Measurements from ENCODE around the gene PRIM2.
"Not testable (repeated sequence)": the region's sequence is repeated elsewhere in the genome, so short reads cannot be mapped to it uniquely, and the experiment has no call there.

PRIM2 gene

GRCh38 chr6:57283106-57283505, 34.3 kb upstream of the PRIM2 start:
- H3K9me2 ChIP-seq (replicated peaks; ENCODE audit: insufficient read depth, low read length), result no peaks in the 10 kb centered on the region
- no peaks in the 10 kb centered on the region for H3K79me2 ChIP-seq (ENCODE audit: insufficient read depth, low read length)
- no peak overlapping the region for H3K27ac ChIP-seq (ENCODE audit: low read depth, low read length)
- 0 out of 2 replicates have a peak, but pooled peaks cover 2% of the 10 kb centered on the region for H3K27me3 ChIP-seq (ENCODE audit: low read length)
- H3K36me3 ChIP-seq (ENCODE audit: low read length), result no peaks in the 10 kb centered on the region
- H2AFZ ChIP-seq (ENCODE audit: low read depth, low read length, severe bottlenecking), result no peak overlapping the region
- no peak overlapping the region for H3K4me2 ChIP-seq (ENCODE audit: low read depth, low read length, poor library complexity, severe bottlenecking)
- H3K9me3 ChIP-seq (ENCODE audit: insufficient read depth, low read length), result no peaks in the 10 kb centered on the region
- no peaks in the 10 kb centered on the region for H3F3A ChIP-seq (ENCODE audit: insufficient read depth)
- no peak overlapping the region for H3K9ac ChIP-seq (ENCODE audit: low read length)
- no peak for TF ChIP-seq CTCF (IDR thresholded peaks at IDR 0.05; ENCODE audit: insufficient read depth, low read length, poor library complexity, severe bottlenecking)
- TF ChIP-seq EZH2phosphoT487 (conservative IDR thresholded peaks at IDR 0.05; ENCODE audit: low read length), result no peak
- no peak overlapping the region for H3K4me3 ChIP-seq (ENCODE audit: insufficient read depth, low read length, poor library complexity, severe bottlenecking)
- no peaks in the 10 kb centered on the region for H4K20me1 ChIP-seq (ENCODE audit: low read depth, low read length)

GRCh38 chr6:57283911-57284455, 33.4 kb upstream of the PRIM2 start:
- Histone ChIP-seq H3K9me2 (replicated peaks; ENCODE audit: insufficient read depth, low read length) (no peaks in the 10 kb centered on the region), H3F3A (ENCODE audit: insufficient read depth) (no peaks in the 10 kb centered on the region), H3K4me2 (ENCODE audit: low read depth, low read length, poor library complexity, severe bottlenecking) (no peak overlapping the region), H3K27ac (ENCODE audit: low read depth, low read length) (no peak overlapping the region), H3K9ac (ENCODE audit: low read length) (no peak overlapping the region), H2AFZ (ENCODE audit: low read depth, low read length, severe bottlenecking) (no peak overlapping the region), H3K79me2 (ENCODE audit: insufficient read depth, low read length) (no peaks in the 10 kb centered on the region), H3K4me3 (ENCODE audit: insufficient read depth, low read length, poor library complexity, severe bottlenecking) (no peak overlapping the region), H3K36me3 (ENCODE audit: low read length) (no peaks in the 10 kb centered on the region), H3K27me3 (ENCODE audit: low read length) (0 out of 2 replicates have a peak, but pooled peaks cover 2% of the 10 kb centered on the region), H3K9me3 (ENCODE audit: insufficient read depth, low read length) (no peaks in the 10 kb centered on the region), H4K20me1 (ENCODE audit: low read depth, low read length) (no peaks in the 10 kb centered on the region)
- TF ChIP-seq EZH2phosphoT487 (conservative IDR thresholded peaks at IDR 0.05; ENCODE audit: low read length), result no peak
- TF ChIP-seq CTCF (IDR thresholded peaks at IDR 0.05; ENCODE audit: insufficient read depth, low read length, poor library complexity, severe bottlenecking), result no peak

GRCh38 chr6:57288136-57288535, 29.3 kb upstream of the PRIM2 start:
- H3K9me3 ChIP-seq (ENCODE audit: insufficient read depth, low read length); H3K27me3 ChIP-seq (ENCODE audit: low read length); H3F3A ChIP-seq (ENCODE audit: insufficient read depth); H3K36me3 ChIP-seq (ENCODE audit: low read length); H4K20me1 ChIP-seq (ENCODE audit: low read depth, low read length); H3K4me3 ChIP-seq (ENCODE audit: insufficient read depth, low read length, poor library complexity, severe bottlenecking); H3K9ac ChIP-seq (ENCODE audit: low read length); H3K4me2 ChIP-seq (ENCODE audit: low read depth, low read length, poor library complexity, severe bottlenecking); H3K79me2 ChIP-seq (ENCODE audit: insufficient read depth, low read length); H3K9me2 ChIP-seq (replicated peaks; ENCODE audit: insufficient read depth, low read length); H3K27ac ChIP-seq (ENCODE audit: low read depth, low read length); H2AFZ ChIP-seq (ENCODE audit: low read depth, low read length, severe bottlenecking): not testable (repeated sequence)

GRCh38 chr6:57293472-57293871, 24.0 kb upstream of the PRIM2 start:
- H3K27ac ChIP-seq (ENCODE audit: low read depth, low read length); H3K4me2 ChIP-seq (ENCODE audit: low read depth, low read length, poor library complexity, severe bottlenecking); H3K9me3 ChIP-seq (ENCODE audit: insufficient read depth, low read length); H3K27me3 ChIP-seq (ENCODE audit: low read length); H3F3A ChIP-seq (ENCODE audit: insufficient read depth); H3K79me2 ChIP-seq (ENCODE audit: insufficient read depth, low read length); H3K9me2 ChIP-seq (replicated peaks; ENCODE audit: insufficient read depth, low read length); H3K4me3 ChIP-seq (ENCODE audit: insufficient read depth, low read length, poor library complexity, severe bottlenecking); H3K9ac ChIP-seq (ENCODE audit: low read length); H4K20me1 ChIP-seq (ENCODE audit: low read depth, low read length); H3K36me3 ChIP-seq (ENCODE audit: low read length); H2AFZ ChIP-seq (ENCODE audit: low read depth, low read length, severe bottlenecking): not testable (repeated sequence)
